H9 (cell line): ENCODE measurements around the gene TMPRSS7. TPM values are rescaled to one million over a fixed set of nuclear protein-coding genes. Genes with fewer than 3 reads are reported as not detected.

Experiments used
- DNase-seq: peaks from one replicate; pipeline ENCODE4 v3.0.0-alpha.2; 2017
- H2AFZ ChIP-seq: one replicate; pipeline ENCODE4 v1.6.1; 2013; ENCODE audit warnings: mild to moderate bottlenecking, low read length, control low read depth, moderate library complexity
- H2AK5ac ChIP-seq: 2 replicates; pipeline ENCODE4 v1.6.1; 2013; ENCODE audit warnings: low read length, control low read depth, mixed read lengths; ENCODE audit not compliant: insufficient read length
- H2BK120ac ChIP-seq: one replicate; pipeline ENCODE4 v1.6.1; 2013; ENCODE audit warnings: low read depth, mild to moderate bottlenecking, low read length, control low read depth, inconsistent platforms; ENCODE audit not compliant: poor library complexity, severe bottlenecking
- H2BK12ac ChIP-seq: 2 replicates; pipeline ENCODE4 v1.6.1; 2013; ENCODE audit warnings: low read length, control low read depth, mixed read lengths, low read depth; ENCODE audit not compliant: insufficient read length
- H2BK15ac ChIP-seq: 2 replicates; pipeline ENCODE4 v1.6.1; 2013; ENCODE audit warnings: low read depth, low read length, control low read depth
- H2BK20ac ChIP-seq: one replicate; pipeline ENCODE4 v1.6.1; 2013; ENCODE audit warnings: low read depth, mild to moderate bottlenecking, low read length, control low read depth, inconsistent platforms; ENCODE audit not compliant: poor library complexity, severe bottlenecking
- H2BK5ac ChIP-seq: 2 replicates; pipeline ENCODE4 v1.6.1; 2013; ENCODE audit warnings: low read length, control low read depth, mixed read lengths; ENCODE audit not compliant: insufficient read length
- H3K14ac ChIP-seq: 2 replicates; pipeline ENCODE4 v1.6.1; 2013; ENCODE audit warnings: low read length, control low read depth; ENCODE audit not compliant: insufficient read depth
- H3K18ac ChIP-seq: 2 replicates; pipeline ENCODE4 v1.6.1; 2013; ENCODE audit warnings: low read depth, mild to moderate bottlenecking, mixed read lengths, low read length, control low read depth; ENCODE audit not compliant: insufficient read length
- H3K23ac ChIP-seq: 2 replicates; pipeline ENCODE4 v1.6.1; 2013; ENCODE audit warnings: low read length, control low read depth, mixed read lengths, low read depth; ENCODE audit not compliant: insufficient read length
- H3K23me2 ChIP-seq: 2 replicates; pipeline ENCODE4 v1.6.1; 2013; ENCODE audit warnings: low read depth, mild to moderate bottlenecking, mixed read lengths, low read length, control low read depth; ENCODE audit not compliant: insufficient read length, poor library complexity, severe bottlenecking
- H3K27ac ChIP-seq: 2 replicates; pipeline ENCODE4 v1.5.1; 2013; ENCODE audit warnings: low read length, control low read depth, mixed read lengths, low read depth; ENCODE audit not compliant: insufficient read length
- H3K27me3 ChIP-seq: 2 replicates; pipeline ENCODE4 v1.6.1; 2013; ENCODE audit warnings: low read length, control low read depth, inconsistent platforms; ENCODE audit not compliant: insufficient read depth
- H3K4ac ChIP-seq: 2 replicates; pipeline ENCODE4 v1.6.1; 2013; ENCODE audit warnings: low read depth, mild to moderate bottlenecking, control low read depth, inconsistent platforms, low read length, moderate library complexity
- H3K4me1 ChIP-seq: 2 replicates; pipeline ENCODE4 v1.6.1; 2013; ENCODE audit warnings: low read length, control low read depth, inconsistent platforms; ENCODE audit not compliant: insufficient read depth
- H3K4me2 ChIP-seq: 2 replicates; pipeline ENCODE4 v1.6.1; 2013; ENCODE audit warnings: low read length, control low read depth, mixed read lengths; ENCODE audit not compliant: insufficient read length, insufficient read depth
- H3K56ac ChIP-seq: 2 replicates; pipeline ENCODE4 v1.6.1; 2013; ENCODE audit warnings: low read depth, mild to moderate bottlenecking, mixed read lengths, low read length, control low read depth; ENCODE audit not compliant: insufficient read length
- H3K79me1 ChIP-seq: 2 replicates; pipeline ENCODE4 v1.6.1; 2013; ENCODE audit warnings: low read depth, mild to moderate bottlenecking, moderate library complexity, low read length, control low read depth, inconsistent platforms; ENCODE audit not compliant: insufficient read depth, poor library complexity, severe bottlenecking
- H3K79me2 ChIP-seq: 2 replicates; pipeline ENCODE4 v1.6.1; 2013; ENCODE audit warnings: low read length, control low read depth, inconsistent platforms; ENCODE audit not compliant: insufficient read depth
- H3K9ac ChIP-seq: 2 replicates; pipeline ENCODE4 v1.6.1; 2013; ENCODE audit warnings: low read length, control low read depth, mixed read lengths; ENCODE audit not compliant: insufficient read length; ENCODE audit errors: extremely low read depth
- H3K9me3 ChIP-seq: one replicate; pipeline ENCODE4 v1.6.1; 2013; ENCODE audit warnings: low read depth, low read length, inconsistent platforms; ENCODE audit not compliant: control insufficient read depth
- H3T11ph ChIP-seq: one replicate; pipeline ENCODE4 v1.6.1; 2013; ENCODE audit warnings: mild to moderate bottlenecking, low read length, control low read depth, inconsistent platforms
- H4K20me1 ChIP-seq: one replicate; pipeline ENCODE4 v1.6.1; 2013; ENCODE audit not compliant: control insufficient read depth, insufficient read length, insufficient read depth
- H4K5ac ChIP-seq: 2 replicates; pipeline ENCODE4 v1.6.1; 2013; ENCODE audit warnings: low read depth, mild to moderate bottlenecking, mixed read lengths, low read length, control low read depth; ENCODE audit not compliant: insufficient read length
- H4K8ac ChIP-seq: replicated peaks from 2 replicates; pipeline ENCODE4 v1.6.1; 2013; ENCODE audit warnings: low read length, control low read depth, mixed read lengths, low read depth; ENCODE audit not compliant: insufficient read length
- H4K91ac ChIP-seq: 2 replicates; pipeline ENCODE4 v1.6.1; 2013; ENCODE audit warnings: low read depth, mild to moderate bottlenecking, moderate library complexity, mixed read lengths, low read length, control low read depth; ENCODE audit not compliant: insufficient read length
- H3K27ac Mint-ChIP-seq, 3 experiments: 2 replicates in 2 of 3; 3 replicates in 1 of 3; pipeline ENCODE4 v1.8.0; 2020 to 2021; ENCODE audit warnings: mixed read lengths in 3 of 3, mild to moderate bottlenecking in 1 of 3, moderate library complexity in 1 of 3
- H3K27me3 Mint-ChIP-seq: 2 replicates; pipeline ENCODE4 v1.8.0; 2021; ENCODE audit warnings: low read depth, mild to moderate bottlenecking, moderate library complexity, mixed read lengths
- H3K36me3 Mint-ChIP-seq, 3 experiments: 2 replicates in 2 of 3; 3 replicates in 1 of 3; pipeline ENCODE4 v1.8.0; 2020 to 2021; ENCODE audit warnings: low read depth in 3 of 3, mixed read lengths in 3 of 3; ENCODE audit not compliant: insufficient read depth in 1 of 3
- H3K4me1 Mint-ChIP-seq, 2 experiments: 2 replicates each; pipeline ENCODE4 v1.8.0; 2020; ENCODE audit warnings: mixed read lengths in 2 of 2
- H3K4me3 Mint-ChIP-seq, 2 experiments: 2 replicates in 1 of 2; 3 replicates in 1 of 2; pipeline ENCODE4 v1.8.0; 2020 to 2021; ENCODE audit warnings: mild to moderate bottlenecking in 2 of 2, mixed read lengths in 2 of 2, moderate library complexity in 1 of 2
- H3K9me3 Mint-ChIP-seq, 2 experiments: 2 replicates in 1 of 2; 3 replicates in 1 of 2; pipeline ENCODE4 v1.8.0; 2020; ENCODE audit warnings: mild to moderate bottlenecking in 2 of 2, mixed read lengths in 2 of 2, moderate library complexity in 1 of 2
- CTCF ChIP-seq: fragments of 200-600 bp; sonication (generic); conservative IDR thresholded peaks from 3 replicates; pipeline ENCODE4 v1.8.0; 2021; ENCODE audit warnings: antibody characterized with exemption, mild to moderate bottlenecking
- WGBS: extraction: QIAGEN DNeasy Blood & Tissue Kit; methylation state at CpG from one replicate; pipeline ENCODE4 v1.1.7; 2013; ENCODE audit warnings: missing lambda C conversion rate, low lambda C conversion rate, mixed read lengths; ENCODE audit not compliant: insufficient read length; ENCODE audit errors: extremely low coverage; 5-methylcytosine and 5-hydroxymethylcytosine counted together
- total RNA-seq: library from RNA; stranded (reverse); gene quantifications from 2 replicates; pipeline ENCODE4 v1.2.1, GENCODE V29; 2021

The TMPRSS7 gene
- total RNA-seq, 1 experiment from 2014 or later: not detected

GRCh38 chr3:112074006-112074405, 39.5 kb downstream of the TMPRSS7 start:
- peaks cover 8 to 11% of the 10 kb centered on the region in 2 experiments for H3K4me1 Mint-ChIP-seq
- WGBS: no CpG with 5 or more reads among the region's 2 CpGs

More at GRCh38 chr3:112074006-112074405, 39.5 kb downstream of the TMPRSS7 start:
- H4K20me1 ChIP-seq: no peaks in the 10 kb centered on the region
- H2BK15ac ChIP-seq: no peak overlapping the region
- no peak overlapping the region for H3K4me3 Mint-ChIP-seq
- no peak overlapping the region for H3K56ac ChIP-seq
- no peak overlapping the region for H3K4me2 ChIP-seq
- no peaks in the 10 kb centered on the region for H3K23me2 ChIP-seq
- H3K27me3 Mint-ChIP-seq: peaks cover 2% of the 10 kb centered on the region
- no peak for TF ChIP-seq CTCF
- no peak overlapping the region for H2BK120ac ChIP-seq
- H2BK5ac ChIP-seq: no peak overlapping the region
- no peak overlapping the region for H3K27ac ChIP-seq
- no peaks in the 10 kb centered on the region; the same call in 1 of the 2 replicates for H3K4me1 ChIP-seq
- no peak overlapping the region for H3K14ac ChIP-seq
- no peaks in the 10 kb centered on the region; a peak in 1 of 7 replicates for H3K36me3 Mint-ChIP-seq
- H4K5ac ChIP-seq: no peak overlapping the region
- H3K9me3 Mint-ChIP-seq: peaks cover 0 to 3% of the 10 kb centered on the region in 2 experiments; a peak in 2 of 5 replicates
- H2AK5ac ChIP-seq: no peak overlapping the region
- no peak overlapping the region for H3K27ac Mint-ChIP-seq
- no peak overlapping the region for H4K8ac ChIP-seq
- DNase-seq: no peak
- no peaks in the 10 kb centered on the region for H3K79me1 ChIP-seq
- H2BK12ac ChIP-seq: no peak overlapping the region
- H2BK20ac ChIP-seq: no peak overlapping the region
- no peak overlapping the region for H3T11ph ChIP-seq
- no peaks in the 10 kb centered on the region for H3K27me3 ChIP-seq
- no peak overlapping the region for H3K18ac ChIP-seq
- no peak overlapping the region for H3K23ac ChIP-seq
- H3K9ac ChIP-seq: no peak overlapping the region
- H2AFZ ChIP-seq: no peak overlapping the region
- no peak overlapping the region for H4K91ac ChIP-seq
- no peaks in the 10 kb centered on the region for H3K9me3 ChIP-seq
- H3K4ac ChIP-seq: no peak overlapping the region
- H3K79me2 ChIP-seq: no peaks in the 10 kb centered on the region
